HG03159 (cell line): Measurements from ENCODE around the gene FBXL15.
"Not testable (repeated sequence)": the region's sequence is repeated elsewhere in the genome, so short reads cannot be mapped to it uniquely, and the experiment has no call there.

ENCODE experiments used
- ATAC-seq: cut with Tn5 transposase; IDR thresholded peaks from one replicate; pipeline ENCODE4 v1.9.1; 2021; ENCODE audit warnings: mild to moderate bottlenecking, moderate library complexity; ENCODE audit not compliant: unreplicated experiment

FBXL15 gene

DNA sequence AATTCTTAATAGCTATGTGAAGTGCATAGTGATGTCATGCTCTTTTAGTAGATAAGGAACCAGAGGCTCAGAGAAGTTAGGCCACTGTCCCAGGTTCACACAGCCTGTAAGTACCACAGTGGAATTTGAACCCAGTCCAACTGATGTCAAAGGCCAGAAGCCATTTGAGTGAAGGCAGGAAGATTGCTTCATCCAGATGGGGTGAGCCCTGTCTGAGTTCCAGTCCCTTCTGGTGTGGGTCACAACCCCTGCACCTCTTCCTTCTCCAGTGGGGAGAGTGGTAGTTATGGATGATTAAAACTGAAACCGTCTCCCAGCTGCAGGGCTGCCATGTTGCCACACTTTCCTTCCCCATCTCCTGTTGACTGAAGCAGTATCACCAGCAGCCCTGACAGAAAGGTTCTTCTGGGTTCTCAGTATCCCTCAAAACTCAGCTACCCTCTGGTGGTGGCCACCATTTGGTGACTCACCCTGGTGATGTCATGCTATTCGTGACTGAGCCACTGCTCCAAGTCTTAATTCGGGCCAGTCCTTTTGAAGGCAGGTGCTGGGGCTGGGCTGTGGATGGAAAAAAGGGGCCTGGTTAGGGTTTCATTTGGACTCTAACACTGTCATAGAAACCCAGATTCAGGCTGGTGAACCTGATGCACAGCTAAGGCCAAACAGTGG is 32.2 kb downstream of the FBXL15 start:
- no peak for ATAC-seq

- ATAC-seq = no peak
Observed at GRCh38 chr10:102453502-102453901, 32.9 kb downstream of the FBXL15 start.

DNA sequence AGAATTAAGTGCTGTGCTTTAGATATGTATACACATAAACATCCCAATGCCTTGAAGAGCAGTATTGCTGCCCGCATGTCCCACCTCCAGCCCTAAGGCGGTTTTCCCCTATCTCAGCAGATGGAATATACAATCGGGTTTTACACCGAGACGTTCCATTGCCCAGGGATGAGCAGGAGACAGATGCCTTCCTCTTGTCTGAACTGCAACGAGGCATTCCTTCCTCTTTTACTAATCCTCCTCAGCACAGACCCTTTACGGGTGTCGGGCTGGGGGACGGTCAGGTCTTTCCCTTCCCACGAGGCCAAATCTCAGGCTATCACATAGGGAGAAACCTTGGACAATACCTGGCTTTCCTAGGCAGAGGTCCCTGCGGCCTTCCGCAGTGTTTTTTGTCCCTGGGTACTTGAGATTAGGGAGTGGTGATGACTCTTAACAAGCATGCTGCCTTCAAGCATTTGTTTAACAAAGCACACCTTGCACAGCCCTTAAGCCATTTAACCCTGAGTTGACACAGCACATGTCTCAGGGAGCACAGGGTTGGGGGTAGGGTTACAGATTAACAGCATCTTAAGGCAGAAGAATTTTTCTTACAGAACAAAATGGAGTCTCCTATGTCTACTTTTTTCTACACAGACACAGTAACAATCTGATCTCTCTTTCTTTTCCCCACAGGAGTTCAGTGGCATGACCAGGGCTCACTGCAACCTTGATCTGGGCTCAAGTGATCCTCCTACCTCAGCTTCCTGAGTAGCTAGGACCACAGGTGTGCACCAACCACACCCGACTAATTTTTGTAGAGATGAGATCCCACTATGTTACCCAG is 34.2 kb downstream of the FBXL15 start:
- not testable (repeated sequence) for ATAC-seq

DNA sequence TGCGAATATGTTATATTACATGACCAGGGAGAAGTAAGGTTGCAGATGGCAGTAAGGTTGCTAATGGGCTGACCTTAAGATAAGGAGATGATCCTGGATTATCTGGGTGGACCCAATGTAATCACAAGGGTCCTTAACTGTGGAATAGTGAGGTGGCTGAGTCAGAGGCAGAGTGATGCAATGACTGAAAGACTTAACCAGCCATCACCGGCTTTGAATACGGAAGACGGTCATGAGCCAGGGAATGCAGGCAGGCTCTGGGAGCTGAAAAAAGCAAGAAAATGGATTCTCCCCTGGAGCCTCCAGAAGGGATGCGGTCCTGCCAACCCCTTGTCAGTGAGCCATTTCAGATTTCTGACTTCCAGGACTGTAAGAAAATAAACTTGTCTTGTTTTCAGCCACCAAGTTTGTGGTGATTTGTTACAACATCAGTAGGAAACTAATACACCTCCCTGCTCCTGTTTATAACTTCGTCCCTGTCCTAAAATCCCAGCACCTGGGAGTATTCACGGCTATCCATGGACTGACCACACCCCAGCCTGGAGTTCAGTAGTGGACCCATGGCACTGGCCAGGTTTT is 35.3 kb downstream of the FBXL15 start:
- no peak for ATAC-seq

- no peak for ATAC-seq
Observed at GRCh38 chr10:102457591-102458150, 37.0 kb downstream of the FBXL15 start.

DNA sequence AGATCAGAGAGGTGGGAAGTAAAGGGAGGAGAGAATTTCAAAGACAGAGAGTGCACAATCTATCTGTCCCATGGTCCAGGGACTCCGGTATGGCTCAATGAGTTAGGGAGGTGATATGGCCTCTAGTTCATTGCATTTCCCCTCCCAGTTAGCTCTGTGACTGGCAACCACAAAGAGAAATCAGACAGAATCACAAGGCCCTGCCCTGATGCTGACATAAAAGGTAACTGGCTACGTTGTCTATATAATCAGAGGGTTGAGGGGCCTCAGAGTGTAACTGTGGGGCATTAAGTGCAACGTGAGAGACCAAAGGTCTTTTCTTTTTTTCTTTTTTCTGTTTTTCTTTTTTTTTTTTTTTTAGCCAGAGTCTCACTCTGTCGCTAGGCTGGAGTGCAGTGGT is 38.0 kb downstream of the FBXL15 start:
- ATAC-seq = no peak

DNA sequence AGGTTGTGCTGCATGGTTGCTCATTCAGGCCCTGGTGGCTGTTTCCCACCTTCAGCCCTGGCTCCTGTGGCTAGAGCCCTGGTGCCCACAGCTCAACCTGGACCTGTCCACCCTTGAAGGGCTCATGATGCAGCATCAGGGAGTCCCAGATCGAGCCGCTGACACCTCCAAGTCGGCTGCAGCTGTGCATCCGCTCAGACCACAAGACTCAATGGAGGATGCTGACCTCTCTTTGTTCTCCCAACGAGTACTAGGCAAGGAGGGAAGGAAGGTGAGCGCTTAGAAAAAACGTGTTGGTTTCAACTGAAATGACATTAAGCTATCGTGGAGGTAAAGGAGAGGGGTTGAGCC is 40.2 kb downstream of the FBXL15 start:
- peak; percentile 22 for ATAC-seq

- ATAC-seq = peak; percentile 77
Observed at GRCh38 chr10:102461187-102462054, 40.8 kb downstream of the FBXL15 start.

GRCh38 chr10:102462512-102463054 is 41.9 kb downstream of the FBXL15 start:
- ATAC-seq = no peak

- ATAC-seq = no peak
Observed at GRCh38 chr10:102463983-102464382, 43.3 kb downstream of the FBXL15 start.

GRCh38 chr10:102465466-102465865 is 44.8 kb downstream of the FBXL15 start:
- ATAC-seq = no peak

DNA sequence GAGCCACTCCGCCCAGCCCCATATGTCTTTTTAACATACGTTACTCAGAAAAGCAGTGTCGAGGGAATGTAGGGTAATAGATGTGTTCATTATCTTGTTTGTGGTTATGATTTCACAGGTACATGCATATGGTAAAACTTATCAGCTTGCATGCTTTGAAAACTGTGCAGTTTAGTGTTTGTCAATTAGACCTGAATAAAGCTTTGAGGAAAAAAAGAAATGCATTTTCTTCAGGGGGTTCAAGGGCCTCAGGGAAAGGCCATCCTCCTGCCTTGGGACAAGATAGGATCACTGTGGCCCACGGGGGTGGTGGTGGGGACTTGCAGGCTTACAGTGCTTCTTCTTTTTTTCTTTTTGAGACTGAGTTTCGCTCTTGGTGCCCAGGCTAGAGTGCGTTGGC is 46.7 kb downstream of the FBXL15 start:
- no peak for ATAC-seq

DNA sequence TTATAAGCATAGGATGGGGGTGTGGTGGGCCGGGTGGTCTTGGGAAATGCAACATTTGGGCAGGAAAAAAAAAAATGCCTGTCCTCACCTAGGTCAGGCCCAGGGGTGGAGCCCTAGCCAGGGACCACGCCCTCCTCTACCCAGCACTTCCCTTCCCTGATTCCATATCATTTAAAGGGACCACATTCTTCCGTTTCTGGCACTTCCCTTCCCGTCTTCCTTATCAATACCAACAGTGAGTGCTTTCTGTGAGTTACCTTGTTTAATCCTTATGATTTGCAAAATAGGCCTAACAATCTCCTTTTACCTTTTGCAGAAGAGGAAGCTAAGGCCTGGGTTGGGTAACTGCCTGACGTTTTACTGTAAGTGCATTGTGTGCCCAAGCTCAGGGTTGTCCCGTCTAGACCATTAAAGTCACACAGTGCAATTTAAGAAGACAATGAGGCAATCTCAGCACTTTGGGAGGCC is 47.4 kb downstream of the FBXL15 start:
- ATAC-seq = no peak

DNA sequence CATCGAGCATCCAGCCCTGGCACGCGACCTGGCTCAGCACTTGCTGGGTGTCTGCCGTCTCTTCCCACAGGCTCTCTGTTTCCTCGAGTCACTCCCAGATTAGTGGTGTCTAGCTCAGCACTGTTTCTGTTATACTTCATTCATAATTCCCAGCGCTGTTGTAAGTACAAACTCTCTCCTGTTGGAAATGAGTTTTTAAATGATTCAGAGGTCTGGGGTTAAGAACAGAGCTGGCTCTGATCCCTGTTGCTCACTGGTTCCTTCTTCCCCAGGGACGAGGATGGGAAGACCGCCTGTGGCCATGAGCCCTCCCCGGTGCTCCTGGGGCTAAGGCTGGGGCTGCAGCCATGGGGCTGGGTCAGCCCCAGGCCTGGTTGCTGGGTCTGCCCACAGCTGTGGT is 48.0 kb downstream of the FBXL15 start:
- ATAC-seq = no peak

- no peak for ATAC-seq
Observed at GRCh38 chr10:102470579-102471546, 50.2 kb downstream of the FBXL15 start.
